Measurements from ENCODE around the gene HOXB5.

HOXB5 gene

DNA sequence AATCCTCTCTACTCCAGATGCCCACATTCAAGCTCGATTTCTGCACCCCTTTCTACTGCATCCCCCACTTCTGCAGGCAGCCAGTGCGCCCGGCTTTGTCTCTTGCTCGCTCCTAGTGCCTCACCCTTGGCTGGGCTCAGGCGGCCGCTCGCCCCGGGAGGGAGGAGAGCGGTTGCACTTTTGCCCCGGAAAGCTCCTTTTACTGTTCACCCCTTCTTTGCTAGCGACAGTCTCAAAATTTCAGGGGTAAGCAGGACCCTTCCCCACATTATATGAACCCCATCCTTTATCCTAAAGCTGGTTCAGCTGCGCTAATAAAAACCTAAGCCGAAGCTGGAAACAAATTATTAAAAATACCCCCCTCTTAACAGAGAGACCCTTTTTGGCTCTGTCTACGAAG, 1.0 kb downstream of the HOXB5 start:
- TF ChIP-seq, protein P1, sequence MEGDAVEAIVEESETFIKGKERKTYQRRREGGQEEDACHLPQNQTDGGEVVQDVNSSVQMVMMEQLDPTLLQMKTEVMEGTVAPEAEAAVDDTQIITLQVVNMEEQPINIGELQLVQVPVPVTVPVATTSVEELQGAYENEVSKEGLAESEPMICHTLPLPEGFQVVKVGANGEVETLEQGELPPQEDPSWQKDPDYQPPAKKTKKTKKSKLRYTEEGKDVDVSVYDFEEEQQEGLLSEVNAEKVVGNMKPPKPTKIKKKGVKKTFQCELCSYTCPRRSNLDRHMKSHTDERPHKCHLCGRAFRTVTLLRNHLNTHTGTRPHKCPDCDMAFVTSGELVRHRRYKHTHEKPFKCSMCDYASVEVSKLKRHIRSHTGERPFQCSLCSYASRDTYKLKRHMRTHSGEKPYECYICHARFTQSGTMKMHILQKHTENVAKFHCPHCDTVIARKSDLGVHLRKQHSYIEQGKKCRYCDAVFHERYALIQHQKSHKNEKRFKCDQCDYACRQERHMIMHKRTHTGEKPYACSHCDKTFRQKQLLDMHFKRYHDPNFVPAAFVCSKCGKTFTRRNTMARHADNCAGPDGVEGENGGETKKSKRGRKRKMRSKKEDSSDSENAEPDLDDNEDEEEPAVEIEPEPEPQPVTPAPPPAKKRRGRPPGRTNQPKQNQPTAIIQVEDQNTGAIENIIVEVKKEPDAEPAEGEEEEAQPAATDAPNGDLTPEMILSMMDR (conservative IDR thresholded peaks at IDR 0.05; ENCODE audit: control insufficient read depth, insufficient read depth, low read depth, low read length) = no peak
- no peak for DNase-seq (ENCODE audit: low read depth)
- H3K4me3 ChIP-seq (ENCODE audit: control insufficient read depth, low read depth, low read length) = peak overlapping the region; percentile 46

DNA sequence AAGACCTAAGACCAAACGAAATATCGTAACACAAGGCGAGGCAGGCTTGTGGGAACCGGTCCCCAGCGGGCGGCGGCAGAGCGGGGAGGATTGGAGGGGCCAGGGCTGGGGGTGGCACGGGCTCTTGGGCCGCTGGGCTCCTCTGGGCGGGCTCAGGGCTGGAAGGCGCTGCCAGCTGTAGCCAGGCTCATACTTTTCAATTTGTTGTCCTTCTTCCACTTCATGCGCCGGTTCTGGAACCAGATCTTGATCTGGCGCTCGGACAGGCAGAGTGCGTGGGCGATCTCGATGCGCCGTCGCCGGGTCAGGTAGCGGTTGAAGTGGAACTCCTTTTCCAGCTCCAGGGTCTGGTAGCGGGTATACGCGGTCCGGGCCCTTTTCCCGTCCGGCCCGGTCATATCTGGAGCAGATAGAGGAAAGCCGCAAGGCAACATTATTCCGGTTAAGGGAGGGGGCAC, 1.5 kb downstream of the HOXB5 start:
- DNase-seq (ENCODE audit: low read depth) = no peak
- TF ChIP-seq, protein P1 (conservative IDR thresholded peaks at IDR 0.05; ENCODE audit: control insufficient read depth, insufficient read depth, low read depth, low read length) = no peak

DNA sequence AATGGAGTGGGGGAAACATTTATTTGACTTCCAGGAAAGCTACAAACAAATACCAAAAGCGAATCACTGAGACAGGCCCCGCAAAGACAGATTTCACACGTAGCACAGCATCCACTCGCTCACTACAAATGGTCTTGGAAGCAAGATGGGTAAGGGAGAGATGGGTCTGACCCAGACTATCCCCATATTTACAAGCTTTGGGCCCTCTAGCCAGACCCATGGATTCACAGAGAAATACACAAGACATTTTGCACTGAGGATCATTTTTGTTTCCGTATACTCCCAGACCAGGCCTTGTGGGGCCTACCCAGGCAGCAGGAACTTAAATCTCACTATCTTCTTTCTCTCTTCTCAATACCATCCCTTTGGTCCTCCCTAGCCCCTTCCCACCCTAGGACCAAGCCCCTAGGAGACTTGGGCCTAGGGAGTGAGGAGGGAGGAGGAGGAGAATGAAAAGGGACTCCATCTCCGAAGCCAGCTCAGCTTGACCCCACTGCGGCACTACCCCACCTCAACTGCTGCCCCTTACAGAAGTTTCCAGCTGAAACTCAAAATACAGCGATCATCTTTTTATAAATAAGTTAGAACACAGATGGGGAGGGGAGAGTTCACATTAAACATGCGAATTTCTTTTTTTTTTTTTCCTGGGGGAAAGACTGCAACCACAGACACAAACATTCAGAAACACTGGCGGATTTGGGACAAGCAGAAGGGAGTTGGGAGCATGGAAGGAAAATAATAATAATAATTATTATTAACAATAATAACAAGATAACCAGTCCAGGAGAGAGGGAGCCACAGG, 2.1 kb downstream of the HOXB5 start:
- no peak for DNase-seq (ENCODE audit: low read depth)
- TF ChIP-seq, protein P1 (conservative IDR thresholded peaks at IDR 0.05; ENCODE audit: control insufficient read depth, insufficient read depth, low read depth, low read length) = no peak
- peak overlapping the region; percentile 46 for H3K4me3 ChIP-seq (ENCODE audit: control insufficient read depth, low read depth, low read length)

More for the DNA sequence above, 1.5 kb downstream of the HOXB5 start:
- H3K4me3 ChIP-seq (ENCODE audit: control insufficient read depth, low read depth, low read length) = peak overlapping the region; percentile 46

DNA sequence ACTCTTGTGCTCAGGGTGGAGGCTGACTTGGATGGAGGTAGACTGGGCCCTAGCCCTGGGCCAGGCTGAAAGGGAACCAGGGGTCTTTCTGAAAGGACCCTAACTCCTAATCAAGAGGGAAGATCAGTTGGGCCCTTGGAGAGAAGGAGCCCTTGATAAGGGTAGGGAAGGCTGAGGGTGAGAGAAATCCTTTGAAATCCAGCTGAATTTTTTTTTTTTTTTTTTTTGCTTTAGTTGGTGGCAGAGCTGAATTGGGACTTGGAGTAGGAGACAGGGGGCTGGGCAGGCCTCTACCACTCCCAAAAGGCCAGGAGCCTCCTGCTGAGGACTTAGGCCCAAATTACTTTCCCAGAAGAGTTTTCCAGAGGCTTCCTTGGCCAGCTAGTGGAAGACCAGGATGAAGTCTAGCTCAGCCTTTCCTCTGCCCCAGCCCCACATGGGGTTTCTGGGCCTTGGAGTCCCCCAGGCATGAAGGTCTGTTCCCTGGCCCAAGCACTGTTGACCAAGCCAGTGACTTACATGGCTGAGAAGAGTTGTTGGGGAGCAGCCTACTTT, 2.9 kb downstream of the HOXB5 start:
- TF ChIP-seq, protein P1 (conservative IDR thresholded peaks at IDR 0.05; ENCODE audit: control insufficient read depth, insufficient read depth, low read depth, low read length) = no peak
- H3K4me3 ChIP-seq (ENCODE audit: control insufficient read depth, low read depth, low read length) = no peak overlapping the region
- no peak for DNase-seq (ENCODE audit: low read depth)

DNA sequence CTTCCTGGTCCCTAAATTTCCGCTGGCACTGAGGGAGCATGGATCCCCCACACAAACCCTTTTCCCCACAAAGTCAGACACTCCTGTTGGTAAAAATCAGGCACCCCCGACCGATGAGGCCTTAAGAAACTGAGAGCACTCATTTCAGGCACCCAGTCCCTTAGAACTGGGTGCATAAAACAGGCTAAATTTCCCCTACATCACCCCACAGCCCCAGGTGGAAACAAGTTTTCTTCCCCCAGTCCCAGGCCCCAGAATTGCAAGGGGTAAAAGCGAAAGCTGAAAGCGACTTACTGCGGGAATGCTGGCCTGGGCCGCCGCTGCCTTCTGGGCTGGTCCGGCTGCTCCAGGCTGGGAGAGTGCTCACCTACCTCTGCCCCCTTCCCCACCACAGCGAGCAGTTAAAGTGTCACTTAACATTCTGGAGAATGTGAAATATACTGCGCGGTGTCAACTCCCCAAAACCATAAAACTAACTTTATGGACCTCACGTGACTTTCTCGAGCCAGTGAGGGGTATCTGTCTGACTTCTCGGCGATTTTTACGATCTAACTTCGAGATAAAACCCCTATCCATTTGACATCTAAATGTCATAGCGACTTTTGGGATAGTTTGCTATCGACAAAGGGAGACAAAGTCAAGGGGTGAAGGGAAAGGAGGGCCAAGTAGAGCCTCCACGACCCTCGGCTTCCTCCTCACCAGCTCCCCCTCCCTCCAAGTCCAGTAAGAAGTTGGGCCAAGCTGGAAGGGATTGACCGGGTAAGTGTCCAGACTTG, 3.6 kb downstream of the HOXB5 start, which contains the start of gene HOXB3:
Gene HOXB3 (minus strand): TSS at position 411 of the 776 bp plus-strand sequence. CDS start 37,767 bp downstream, outside the sequence.
- H3K4me3 ChIP-seq (ENCODE audit: control insufficient read depth, low read depth, low read length) = peak within 1 kb of the TSS; percentile 15
- TF ChIP-seq, protein P1 (conservative IDR thresholded peaks at IDR 0.05; ENCODE audit: control insufficient read depth, insufficient read depth, low read depth, low read length) = no peak
- DNase-seq (ENCODE audit: low read depth) = no peak

DNA sequence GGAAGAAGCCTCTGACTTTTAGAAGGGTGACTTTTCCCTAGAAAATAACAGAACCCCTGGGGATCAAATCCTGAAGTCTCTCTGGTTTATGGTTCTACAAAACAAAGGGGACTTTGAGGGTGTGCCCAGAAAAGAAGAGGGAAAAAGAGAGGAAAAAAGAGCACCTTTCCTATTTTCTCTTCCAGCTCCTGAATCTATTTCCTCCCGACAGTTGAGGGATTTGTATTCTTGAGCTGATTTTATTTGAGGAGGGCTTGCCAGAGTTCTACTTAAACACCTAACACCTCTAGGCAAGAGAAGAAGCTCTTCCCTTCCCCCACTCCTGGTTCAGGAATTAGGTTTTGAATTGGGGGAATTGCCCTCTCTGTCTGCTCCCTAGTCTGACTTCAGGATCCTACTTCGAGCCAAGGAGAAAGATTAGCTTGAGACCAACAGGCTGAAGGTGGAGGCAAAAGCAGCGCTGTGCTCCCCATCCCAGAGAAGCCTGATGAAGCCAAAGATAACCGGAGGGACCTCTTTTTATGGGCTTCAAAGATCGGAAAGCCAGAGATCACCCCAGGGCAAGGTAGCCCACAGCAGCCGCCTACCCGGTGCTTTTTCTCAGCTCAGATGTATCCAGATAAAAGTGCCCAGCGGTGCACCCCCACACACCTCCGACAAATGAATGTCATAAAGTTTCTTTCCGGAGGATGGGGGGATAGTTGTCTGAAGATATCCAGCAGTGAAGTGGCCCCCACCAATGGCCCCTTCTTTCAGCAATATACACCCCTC, 4.3 kb downstream of the HOXB5 start:
- TF ChIP-seq, protein P1 (conservative IDR thresholded peaks at IDR 0.05; ENCODE audit: control insufficient read depth, insufficient read depth, low read depth, low read length) = no peak
- peak overlapping the region; percentile 15 for H3K4me3 ChIP-seq (ENCODE audit: control insufficient read depth, low read depth, low read length)
- DNase-seq (ENCODE audit: low read depth) = no peak
